ENCODE data around the gene NTHL1. TPM values are rescaled to one million over a fixed set of nuclear protein-coding genes. Genes with fewer than 3 reads are reported as not detected.

The NTHL1 gene
- total and polyA plus RNA-seq, 10 of the 15 experiments (the other 5 are each of a cell fraction or from before 2014, with no cell fraction given), result 0.85 to 54.7 (median 39.0) TPM

GRCh38 chr16:2064368-2064945 lies 16.8 kb upstream of the NTHL1 start:
- ATAC-seq, result no peak
- Histone ChIP-seq H3K79me2 (ENCODE audit: control insufficient read depth, insufficient read depth, low read length) (no peaks in the 10 kb centered on the region), H3K4me1 (ENCODE audit: control insufficient read depth, insufficient read depth, low read length) (no peaks in the 10 kb centered on the region), H3K4me3 (no peak overlapping the region), H4K20me1 (ENCODE audit: control insufficient read depth, insufficient read depth) (no peaks in the 10 kb centered on the region), H3K27me3 (replicated peaks in 1 of 2; ENCODE audit: control insufficient read depth in 2 of 2, insufficient read depth in 2 of 2, low read length in 1 of 2) (no peaks in the 10 kb centered on the region), H3K36me3 (ENCODE audit: control insufficient read depth in 2 of 2, insufficient read depth in 2 of 2, low read length in 1 of 2) (peaks cover 2 to 3% of the 10 kb centered on the region in 2 experiments; a peak in 3 of 4 replicates), H3K9me3 (replicated peaks; ENCODE audit: control insufficient read depth, insufficient read depth, low read length) (no peaks in the 10 kb centered on the region), H2AFZ (ENCODE audit: control insufficient read depth, low read depth, low read length) (no peak overlapping the region), H3K9ac (ENCODE audit: control insufficient read depth, insufficient read depth, low read length) (no peak overlapping the region), H3K4me2 (ENCODE audit: control insufficient read depth, insufficient read depth) (no peak overlapping the region), H3K27ac (ENCODE audit: control insufficient read depth, insufficient read depth) (no peak overlapping the region)
- CTCF ChIA-PET, result no interaction called here
- 92% methylated on average over 16 of the region's 16 CpGs for WGBS (ENCODE audit: insufficient coverage, insufficient replicate concordance, low lambda C conversion rate, missing lambda C conversion rate)
- TF ChIP-seq CHD4 (IDR thresholded peaks at IDR 0.05) (no peak), E4F1 (IDR thresholded peaks at IDR 0.05; ENCODE audit: borderline replicate concordance, partially characterized antibody) (no peak), RAD51 (IDR thresholded peaks at IDR 0.05) (no peak), HDGF (IDR thresholded peaks at IDR 0.05) (no peak), TCF3 (IDR thresholded peaks at IDR 0.05; ENCODE audit: borderline replicate concordance, insufficient read depth, low read depth, low read length) (no peak), TCF7 (IDR thresholded peaks at IDR 0.05; ENCODE audit: borderline replicate concordance) (no peak), RAD21 (IDR thresholded peaks at IDR 0.05; ENCODE audit: insufficient read depth, low read depth, low read length) (no peak), BACH1 (IDR thresholded peaks at IDR 0.05; ENCODE audit: borderline replicate concordance) (no peak), IRF4 (IDR thresholded peaks at IDR 0.05; ENCODE audit: low read depth, low read length) (no peak), POLR2A (IDR thresholded peaks at IDR 0.05; ENCODE audit: low read depth, low read length) (no peak)
- FAIRE-seq, result no peak
- SMC1A ChIA-PET (ENCODE audit: uncharacterized antibody, unreplicated experiment), result no interaction called here
- intact Hi-C loops (cut with micrococcal nuclease; ENCODE audit: unreplicated experiment) (no loop called here), in situ Hi-C loops (cut with MboI) (no loop called here)
- POLR2A ChIA-PET, result interaction anchor here (0.6 kb wide), 1 partner anchor 20 kb away, joined by 5 read pairs; no protein-coding TSS in a partner anchor
- RAD21 ChIA-PET (ENCODE audit: unreplicated experiment), result interaction anchor here (0.7 kb wide), 1 partner anchor 175 kb away, joined by 3 read pairs; no protein-coding TSS in a partner anchor
- no peak for DNase-seq (ENCODE audit: low read depth, low spot score)
- BruUV-seq (replicated peaks), result no TSS peak
